ENCODE results near the gene APOBEC3A. TPM values are rescaled to one million over a fixed set of nuclear protein-coding genes. Genes with fewer than 3 reads are reported as not detected.

The APOBEC3A gene
- total and polyA plus RNA-seq, 2 of the 13 experiments (the other 11 are each of a cell fraction or from before 2014, with no cell fraction given): not detected

DNA sequence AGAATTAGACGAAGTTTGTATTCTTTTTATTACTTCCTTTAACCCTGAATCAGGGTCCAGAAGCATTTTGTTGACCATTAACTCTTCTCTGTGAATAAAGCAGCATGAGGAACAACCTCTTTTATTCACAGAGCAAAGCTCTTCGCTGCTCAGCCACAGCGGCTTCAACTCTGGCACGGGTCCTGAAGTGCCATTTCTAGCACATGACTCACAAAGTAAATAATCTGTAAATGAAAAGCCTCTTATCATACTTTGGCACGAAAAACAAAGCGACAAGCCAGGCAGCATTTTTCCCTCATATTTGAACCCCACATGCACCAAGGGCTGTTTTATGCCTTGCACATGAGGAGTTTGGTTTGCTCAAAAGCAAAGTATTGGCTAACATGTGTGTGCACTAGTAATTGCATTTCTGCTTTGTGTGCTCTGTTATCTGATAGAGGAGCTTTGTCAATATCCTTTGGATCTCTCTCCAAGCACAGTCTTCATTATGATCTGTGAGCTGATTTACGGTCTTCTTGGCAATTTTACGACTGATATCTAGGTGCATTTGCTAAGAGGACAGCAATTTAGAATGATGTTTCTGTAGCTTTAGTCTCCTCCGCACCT, 33.0 kb upstream of the APOBEC3A start (continued):
- TF ChIP-seq, protein P1, sequence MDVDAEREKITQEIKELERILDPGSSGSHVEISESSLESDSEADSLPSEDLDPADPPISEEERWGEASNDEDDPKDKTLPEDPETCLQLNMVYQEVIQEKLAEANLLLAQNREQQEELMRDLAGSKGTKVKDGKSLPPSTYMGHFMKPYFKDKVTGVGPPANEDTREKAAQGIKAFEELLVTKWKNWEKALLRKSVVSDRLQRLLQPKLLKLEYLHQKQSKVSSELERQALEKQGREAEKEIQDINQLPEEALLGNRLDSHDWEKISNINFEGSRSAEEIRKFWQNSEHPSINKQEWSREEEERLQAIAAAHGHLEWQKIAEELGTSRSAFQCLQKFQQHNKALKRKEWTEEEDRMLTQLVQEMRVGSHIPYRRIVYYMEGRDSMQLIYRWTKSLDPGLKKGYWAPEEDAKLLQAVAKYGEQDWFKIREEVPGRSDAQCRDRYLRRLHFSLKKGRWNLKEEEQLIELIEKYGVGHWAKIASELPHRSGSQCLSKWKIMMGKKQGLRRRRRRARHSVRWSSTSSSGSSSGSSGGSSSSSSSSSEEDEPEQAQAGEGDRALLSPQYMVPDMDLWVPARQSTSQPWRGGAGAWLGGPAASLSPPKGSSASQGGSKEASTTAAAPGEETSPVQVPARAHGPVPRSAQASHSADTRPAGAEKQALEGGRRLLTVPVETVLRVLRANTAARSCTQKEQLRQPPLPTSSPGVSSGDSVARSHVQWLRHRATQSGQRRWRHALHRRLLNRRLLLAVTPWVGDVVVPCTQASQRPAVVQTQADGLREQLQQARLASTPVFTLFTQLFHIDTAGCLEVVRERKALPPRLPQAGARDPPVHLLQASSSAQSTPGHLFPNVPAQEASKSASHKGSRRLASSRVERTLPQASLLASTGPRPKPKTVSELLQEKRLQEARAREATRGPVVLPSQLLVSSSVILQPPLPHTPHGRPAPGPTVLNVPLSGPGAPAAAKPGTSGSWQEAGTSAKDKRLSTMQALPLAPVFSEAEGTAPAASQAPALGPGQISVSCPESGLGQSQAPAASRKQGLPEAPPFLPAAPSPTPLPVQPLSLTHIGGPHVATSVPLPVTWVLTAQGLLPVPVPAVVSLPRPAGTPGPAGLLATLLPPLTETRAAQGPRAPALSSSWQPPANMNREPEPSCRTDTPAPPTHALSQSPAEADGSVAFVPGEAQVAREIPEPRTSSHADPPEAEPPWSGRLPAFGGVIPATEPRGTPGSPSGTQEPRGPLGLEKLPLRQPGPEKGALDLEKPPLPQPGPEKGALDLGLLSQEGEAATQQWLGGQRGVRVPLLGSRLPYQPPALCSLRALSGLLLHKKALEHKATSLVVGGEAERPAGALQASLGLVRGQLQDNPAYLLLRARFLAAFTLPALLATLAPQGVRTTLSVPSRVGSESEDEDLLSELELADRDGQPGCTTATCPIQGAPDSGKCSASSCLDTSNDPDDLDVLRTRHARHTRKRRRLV (CRISPR knock-in tag; IDR thresholded peaks at IDR 0.05): no peak
- TF ChIP-seq NFIC (IDR thresholded peaks at IDR 0.05; ENCODE audit: low read length): peak; percentile 77
- TF ChIP-seq, protein P2, sequence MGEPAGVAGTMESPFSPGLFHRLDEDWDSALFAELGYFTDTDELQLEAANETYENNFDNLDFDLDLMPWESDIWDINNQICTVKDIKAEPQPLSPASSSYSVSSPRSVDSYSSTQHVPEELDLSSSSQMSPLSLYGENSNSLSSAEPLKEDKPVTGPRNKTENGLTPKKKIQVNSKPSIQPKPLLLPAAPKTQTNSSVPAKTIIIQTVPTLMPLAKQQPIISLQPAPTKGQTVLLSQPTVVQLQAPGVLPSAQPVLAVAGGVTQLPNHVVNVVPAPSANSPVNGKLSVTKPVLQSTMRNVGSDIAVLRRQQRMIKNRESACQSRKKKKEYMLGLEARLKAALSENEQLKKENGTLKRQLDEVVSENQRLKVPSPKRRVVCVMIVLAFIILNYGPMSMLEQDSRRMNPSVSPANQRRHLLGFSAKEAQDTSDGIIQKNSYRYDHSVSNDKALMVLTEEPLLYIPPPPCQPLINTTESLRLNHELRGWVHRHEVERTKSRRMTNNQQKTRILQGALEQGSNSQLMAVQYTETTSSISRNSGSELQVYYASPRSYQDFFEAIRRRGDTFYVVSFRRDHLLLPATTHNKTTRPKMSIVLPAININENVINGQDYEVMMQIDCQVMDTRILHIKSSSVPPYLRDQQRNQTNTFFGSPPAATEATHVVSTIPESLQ (CRISPR knock-in tag; conservative IDR thresholded peaks at IDR 0.05): no peak
- TF ChIP-seq, protein P3, sequence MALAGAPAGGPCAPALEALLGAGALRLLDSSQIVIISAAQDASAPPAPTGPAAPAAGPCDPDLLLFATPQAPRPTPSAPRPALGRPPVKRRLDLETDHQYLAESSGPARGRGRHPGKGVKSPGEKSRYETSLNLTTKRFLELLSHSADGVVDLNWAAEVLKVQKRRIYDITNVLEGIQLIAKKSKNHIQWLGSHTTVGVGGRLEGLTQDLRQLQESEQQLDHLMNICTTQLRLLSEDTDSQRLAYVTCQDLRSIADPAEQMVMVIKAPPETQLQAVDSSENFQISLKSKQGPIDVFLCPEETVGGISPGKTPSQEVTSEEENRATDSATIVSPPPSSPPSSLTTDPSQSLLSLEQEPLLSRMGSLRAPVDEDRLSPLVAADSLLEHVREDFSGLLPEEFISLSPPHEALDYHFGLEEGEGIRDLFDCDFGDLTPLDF (CRISPR knock-in tag; IDR thresholded peaks at IDR 0.05): no peak
- TF ChIP-seq ZNF264 (CRISPR knock-in tag; IDR thresholded peaks at IDR 0.05): no peak
- TF ChIP-seq, protein P4, sequence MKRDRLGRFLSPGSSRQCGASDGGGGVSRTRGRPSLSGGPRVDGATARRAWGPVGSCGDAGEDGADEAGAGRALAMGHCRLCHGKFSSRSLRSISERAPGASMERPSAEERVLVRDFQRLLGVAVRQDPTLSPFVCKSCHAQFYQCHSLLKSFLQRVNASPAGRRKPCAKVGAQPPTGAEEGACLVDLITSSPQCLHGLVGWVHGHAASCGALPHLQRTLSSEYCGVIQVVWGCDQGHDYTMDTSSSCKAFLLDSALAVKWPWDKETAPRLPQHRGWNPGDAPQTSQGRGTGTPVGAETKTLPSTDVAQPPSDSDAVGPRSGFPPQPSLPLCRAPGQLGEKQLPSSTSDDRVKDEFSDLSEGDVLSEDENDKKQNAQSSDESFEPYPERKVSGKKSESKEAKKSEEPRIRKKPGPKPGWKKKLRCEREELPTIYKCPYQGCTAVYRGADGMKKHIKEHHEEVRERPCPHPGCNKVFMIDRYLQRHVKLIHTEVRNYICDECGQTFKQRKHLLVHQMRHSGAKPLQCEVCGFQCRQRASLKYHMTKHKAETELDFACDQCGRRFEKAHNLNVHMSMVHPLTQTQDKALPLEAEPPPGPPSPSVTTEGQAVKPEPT (CRISPR knock-in tag; IDR thresholded peaks at IDR 0.05; ENCODE audit: low read depth): no peak
- TF ChIP-seq, protein P5, sequence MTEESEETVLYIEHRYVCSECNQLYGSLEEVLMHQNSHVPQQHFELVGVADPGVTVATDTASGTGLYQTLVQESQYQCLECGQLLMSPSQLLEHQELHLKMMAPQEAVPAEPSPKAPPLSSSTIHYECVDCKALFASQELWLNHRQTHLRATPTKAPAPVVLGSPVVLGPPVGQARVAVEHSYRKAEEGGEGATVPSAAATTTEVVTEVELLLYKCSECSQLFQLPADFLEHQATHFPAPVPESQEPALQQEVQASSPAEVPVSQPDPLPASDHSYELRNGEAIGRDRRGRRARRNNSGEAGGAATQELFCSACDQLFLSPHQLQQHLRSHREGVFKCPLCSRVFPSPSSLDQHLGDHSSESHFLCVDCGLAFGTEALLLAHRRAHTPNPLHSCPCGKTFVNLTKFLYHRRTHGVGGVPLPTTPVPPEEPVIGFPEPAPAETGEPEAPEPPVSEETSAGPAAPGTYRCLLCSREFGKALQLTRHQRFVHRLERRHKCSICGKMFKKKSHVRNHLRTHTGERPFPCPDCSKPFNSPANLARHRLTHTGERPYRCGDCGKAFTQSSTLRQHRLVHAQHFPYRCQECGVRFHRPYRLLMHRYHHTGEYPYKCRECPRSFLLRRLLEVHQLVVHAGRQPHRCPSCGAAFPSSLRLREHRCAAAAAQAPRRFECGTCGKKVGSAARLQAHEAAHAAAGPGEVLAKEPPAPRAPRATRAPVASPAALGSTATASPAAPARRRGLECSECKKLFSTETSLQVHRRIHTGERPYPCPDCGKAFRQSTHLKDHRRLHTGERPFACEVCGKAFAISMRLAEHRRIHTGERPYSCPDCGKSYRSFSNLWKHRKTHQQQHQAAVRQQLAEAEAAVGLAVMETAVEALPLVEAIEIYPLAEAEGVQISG (CRISPR knock-in tag; IDR thresholded peaks at IDR 0.05): no peak; the same call in 1 of the 2 replicates
- no peak for TF ChIP-seq SRSF4 (IDR thresholded peaks at IDR 0.05; ENCODE audit: low read depth, low read length, poor library complexity, severe bottlenecking)
- TF ChIP-seq RAD51 (IDR thresholded peaks at IDR 0.05; ENCODE audit: borderline replicate concordance): no peak
- no peak for TF ChIP-seq ZNF75D (CRISPR knock-in tag; IDR thresholded peaks at IDR 0.05; ENCODE audit: borderline replicate concordance)
- peak; percentile 88 for TF ChIP-seq SIX1 (CRISPR knock-in tag; IDR thresholded peaks at IDR 0.05; ENCODE audit: borderline replicate concordance)
- no peak for TF ChIP-seq THYN1 (CRISPR knock-in tag; IDR thresholded peaks at IDR 0.05; ENCODE audit: borderline replicate concordance, low read depth)
- TF ChIP-seq, protein P6, sequence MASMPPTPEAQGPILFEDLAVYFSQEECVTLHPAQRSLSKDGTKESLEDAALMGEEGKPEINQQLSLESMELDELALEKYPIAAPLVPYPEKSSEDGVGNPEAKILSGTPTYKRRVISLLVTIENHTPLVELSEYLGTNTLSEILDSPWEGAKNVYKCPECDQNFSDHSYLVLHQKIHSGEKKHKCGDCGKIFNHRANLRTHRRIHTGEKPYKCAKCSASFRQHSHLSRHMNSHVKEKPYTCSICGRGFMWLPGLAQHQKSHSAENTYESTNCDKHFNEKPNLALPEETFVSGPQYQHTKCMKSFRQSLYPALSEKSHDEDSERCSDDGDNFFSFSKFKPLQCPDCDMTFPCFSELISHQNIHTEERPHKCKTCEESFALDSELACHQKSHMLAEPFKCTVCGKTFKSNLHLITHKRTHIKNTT (CRISPR knock-in tag; IDR thresholded peaks at IDR 0.05): no peak
- TF ChIP-seq CHD2 (IDR thresholded peaks at IDR 0.05; ENCODE audit: low read depth, low read length): no peak
- no peak for TF ChIP-seq MTF1 (CRISPR knock-in tag; IDR thresholded peaks at IDR 0.05)
